Keratinocyte (primary cell): Measurements from ENCODE around the gene WDR49. TPM values are rescaled to one million over a fixed set of nuclear protein-coding genes. Genes with fewer than 3 reads are reported as not detected.

Experiments used
- DNase-seq: peaks from one replicate; pipeline ENCODE4 v3.0.0-alpha.2; 2011; ENCODE audit warnings: low read depth, missing footprints, low spot score
- FAIRE-seq: peaks from 2 replicates; lab custom pipeline; 2011; peaks lifted over from hg19 to GRCh38; lab: Jason Lieb, UNC
- H2AFZ ChIP-seq: 2 replicates; pipeline ENCODE4 v1.6.0; 2012; ENCODE audit warnings: low read length, control low read depth, inconsistent platforms; ENCODE audit not compliant: control insufficient read depth
- H3K27ac ChIP-seq: 2 replicates; pipeline ENCODE4 v1.5.1; 2011; ENCODE audit warnings: low read length; ENCODE audit not compliant: control insufficient read depth, insufficient read depth
- H3K27me3 ChIP-seq: 3 replicates; pipeline ENCODE4 v1.6.0; 2011; ENCODE audit warnings: low read length; ENCODE audit not compliant: control insufficient read depth, insufficient read depth; ENCODE audit errors: extremely low read depth
- H3K36me3 ChIP-seq, 2 experiments: 2 replicates in 1 of 2; 3 replicates in 1 of 2; pipeline ENCODE4 v1.5.1; 2011; ENCODE audit warnings: low read length in 2 of 2, mild to moderate bottlenecking in 1 of 2; ENCODE audit not compliant: control insufficient read depth in 2 of 2, insufficient read depth in 2 of 2; ENCODE audit errors: extremely low read depth in 1 of 2
- H3K4me1 ChIP-seq: 3 replicates; pipeline ENCODE4 v1.5.1; 2011; ENCODE audit warnings: low read length; ENCODE audit not compliant: control insufficient read depth, insufficient read depth; ENCODE audit errors: extremely low read depth
- H3K4me2 ChIP-seq: 3 replicates; pipeline ENCODE4 v1.6.0; 2011; ENCODE audit warnings: low read depth, low read length; ENCODE audit not compliant: control insufficient read depth, insufficient read depth; ENCODE audit errors: extremely low read depth
- H3K4me3 ChIP-seq, 3 experiments: fragments of 200-600 bp in 1 of 3; sonication (generic) in 1 of 3; 2 replicates in 2 of 3; 3 replicates in 1 of 3; pipeline ENCODE4 v1.5.1; 2011 to 2016; ENCODE audit warnings: low read length in 3 of 3, mild to moderate bottlenecking in 3 of 3, control low read depth in 2 of 3, inconsistent platforms in 1 of 3, low read depth in 1 of 3, mixed read lengths in 1 of 3, mixed run types in 1 of 3, moderate library complexity in 1 of 3; ENCODE audit not compliant: control insufficient read depth in 2 of 3, insufficient read depth in 2 of 3; ENCODE audit errors: extremely low read depth in 1 of 3
- H3K79me2 ChIP-seq: 2 replicates; pipeline ENCODE4 v1.6.0; 2012; ENCODE audit warnings: low read length; ENCODE audit not compliant: control insufficient read depth, insufficient read depth
- H3K9ac ChIP-seq: 3 replicates; pipeline ENCODE4 v1.6.0; 2011; ENCODE audit warnings: low read length; ENCODE audit not compliant: control insufficient read depth, insufficient read depth; ENCODE audit errors: extremely low read depth
- H3K9me1 ChIP-seq: 3 replicates; pipeline ENCODE4 v1.6.0; 2011; ENCODE audit warnings: low read length; ENCODE audit not compliant: control insufficient read depth, insufficient read depth; ENCODE audit errors: extremely low read depth
- H3K9me3 ChIP-seq: 2 replicates; pipeline ENCODE4 v1.5.1; 2012; ENCODE audit warnings: low read depth, low read length; ENCODE audit not compliant: control insufficient read depth
- H4K20me1 ChIP-seq: 3 replicates; pipeline ENCODE4 v1.6.0; 2011; ENCODE audit warnings: low read length; ENCODE audit not compliant: control insufficient read depth, insufficient read depth; ENCODE audit errors: extremely low read depth
- EZH2 ChIP-seq: IDR thresholded peaks from one replicate; pipeline ENCODE4 v1.6.1; 2012; ENCODE audit warnings: inconsistent platforms, mild to moderate bottlenecking, low read length, moderate library complexity
- dilution Hi-C: fragments of 300-500 bp; cut with MboI; formaldehyde crosslinking; loops from one replicate; pipeline ENCODE4 v1.7.0; 2020; ENCODE audit warnings: low sequenced_read_pairs; ENCODE audit not compliant: extremely low pct_ligation_motif_present
- polyA plus RNA-seq, 5 experiments: library from polyadenylated mRNA; depleted of rRNA in 3 of 5; stranded (reverse) in 3 of 5; stranded (forward) in 1 of 5; unstranded in 1 of 5; fragments of >200 nt; gene quantifications; 1 replicate in 1 of 5; 2 replicates in 3 of 5; 3 replicates in 1 of 5; pipeline versions ENCODE4 v1.2.1 to v1.2.3, GENCODE V29; 2011 to 2012; ENCODE audit warnings: missing spikeins in 2 of 5, low read depth in 1 of 5, low replicate concordance in 1 of 5
- TF ChIP-seq, protein P1 (sequence below), 3 experiments: IDR thresholded peaks in 1 of 3; conservative IDR thresholded peaks in 1 of 3; optimal IDR thresholded peaks in 1 of 3; 2 replicates in 2 of 3; 3 replicates in 1 of 3; pipeline versions ENCODE3 to v1.5.1; 2011; ENCODE audit warnings: low read length in 3 of 3, mild to moderate bottlenecking in 3 of 3, moderate library complexity in 2 of 3, control low read depth in 1 of 3, inconsistent platforms in 1 of 3; ENCODE audit not compliant: insufficient read depth in 2 of 3; ENCODE audit errors: extremely low read depth in 1 of 3

WDR49 gene
- polyA plus RNA-seq, 1 donor (not counting 4 experiments of a cell fraction or from before 2014, with no cell fraction given) = not detected

DNA sequence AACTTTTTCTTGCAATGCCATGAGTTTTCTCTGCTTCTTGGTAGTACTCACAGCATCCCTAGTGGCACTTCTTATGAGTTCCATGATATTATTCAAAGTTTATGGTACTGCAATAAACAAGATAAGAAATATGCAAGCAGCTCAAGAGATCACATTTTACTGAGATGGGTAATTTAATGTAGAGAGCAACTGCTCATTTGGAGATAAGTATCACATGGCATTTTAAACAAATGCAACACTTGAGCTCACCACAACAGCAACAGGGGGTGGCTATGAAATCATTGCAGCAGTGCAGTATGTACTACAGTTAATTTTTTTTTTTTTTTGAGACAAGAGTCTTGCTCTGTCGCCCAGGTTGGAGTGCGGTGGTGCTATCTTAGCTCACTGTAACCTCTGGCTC is 85.1 kb downstream of the WDR49 start:
- Histone ChIP-seq H3K9me1 (no peaks in the 10 kb centered on the region), H3K4me3 (no peak overlapping the region), H4K20me1 (no peaks in the 10 kb centered on the region), H3K9me3 (no peaks in the 10 kb centered on the region), H3K27me3 (no peaks in the 10 kb centered on the region), H3K79me2 (no peaks in the 10 kb centered on the region), H3K4me1 (no peaks in the 10 kb centered on the region), H2AFZ (no peak overlapping the region), H3K36me3 (no peaks in the 10 kb centered on the region), H3K9ac (no peak overlapping the region), H3K4me2 (no peak overlapping the region), H3K27ac (no peak overlapping the region)
- DNase-seq (no peak), FAIRE-seq (no peak)
- dilution Hi-C loops = no loop called here
- TF ChIP-seq EZH2 = no peak
- TF ChIP-seq, protein P1, sequence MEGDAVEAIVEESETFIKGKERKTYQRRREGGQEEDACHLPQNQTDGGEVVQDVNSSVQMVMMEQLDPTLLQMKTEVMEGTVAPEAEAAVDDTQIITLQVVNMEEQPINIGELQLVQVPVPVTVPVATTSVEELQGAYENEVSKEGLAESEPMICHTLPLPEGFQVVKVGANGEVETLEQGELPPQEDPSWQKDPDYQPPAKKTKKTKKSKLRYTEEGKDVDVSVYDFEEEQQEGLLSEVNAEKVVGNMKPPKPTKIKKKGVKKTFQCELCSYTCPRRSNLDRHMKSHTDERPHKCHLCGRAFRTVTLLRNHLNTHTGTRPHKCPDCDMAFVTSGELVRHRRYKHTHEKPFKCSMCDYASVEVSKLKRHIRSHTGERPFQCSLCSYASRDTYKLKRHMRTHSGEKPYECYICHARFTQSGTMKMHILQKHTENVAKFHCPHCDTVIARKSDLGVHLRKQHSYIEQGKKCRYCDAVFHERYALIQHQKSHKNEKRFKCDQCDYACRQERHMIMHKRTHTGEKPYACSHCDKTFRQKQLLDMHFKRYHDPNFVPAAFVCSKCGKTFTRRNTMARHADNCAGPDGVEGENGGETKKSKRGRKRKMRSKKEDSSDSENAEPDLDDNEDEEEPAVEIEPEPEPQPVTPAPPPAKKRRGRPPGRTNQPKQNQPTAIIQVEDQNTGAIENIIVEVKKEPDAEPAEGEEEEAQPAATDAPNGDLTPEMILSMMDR (optimal IDR thresholded peaks at IDR 0.05 in 1 of 3, IDR thresholded peaks at IDR 0.05 in 1 of 3, conservative IDR thresholded peaks at IDR 0.05 in 1 of 3; ENCODE audit: extremely low read depth in 1 of 3, insufficient read depth in 2 of 3, low read length in 3 of 3) = no peak

DNA sequence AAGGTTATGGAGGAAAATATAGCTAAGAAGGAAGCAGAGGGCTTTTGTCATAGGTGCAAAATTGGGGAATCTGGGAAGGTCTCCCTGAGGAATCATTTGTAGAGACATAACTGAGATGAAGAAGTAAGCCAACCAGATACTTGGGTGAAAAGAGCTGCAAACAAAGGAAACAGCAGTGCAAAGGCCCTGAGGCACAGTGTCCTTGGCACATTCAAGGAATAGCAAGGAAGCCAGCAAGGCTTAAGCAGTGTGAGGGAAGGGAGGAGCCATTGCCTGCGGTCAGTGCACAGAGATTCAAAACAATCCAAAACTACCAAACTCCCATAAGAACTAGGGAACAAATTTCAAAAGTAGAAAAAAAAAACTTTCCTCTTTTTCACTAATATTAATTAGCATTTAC is 88.3 kb downstream of the WDR49 start:
- Histone ChIP-seq H3K36me3 (no peaks in the 10 kb centered on the region), H4K20me1 (no peaks in the 10 kb centered on the region), H3K9ac (no peak overlapping the region), H3K9me3 (no peaks in the 10 kb centered on the region), H3K4me2 (no peak overlapping the region), H3K27ac (no peak overlapping the region), H3K4me3 (no peak overlapping the region), H3K79me2 (no peaks in the 10 kb centered on the region), H2AFZ (no peak overlapping the region), H3K27me3 (no peaks in the 10 kb centered on the region), H3K4me1 (no peaks in the 10 kb centered on the region), H3K9me1 (no peaks in the 10 kb centered on the region)
- dilution Hi-C loops = no loop called here
- FAIRE-seq = no peak
- TF ChIP-seq, protein P1 (optimal IDR thresholded peaks at IDR 0.05 in 1 of 3, IDR thresholded peaks at IDR 0.05 in 1 of 3, conservative IDR thresholded peaks at IDR 0.05 in 1 of 3; ENCODE audit: extremely low read depth in 1 of 3, insufficient read depth in 2 of 3, low read length in 3 of 3) = no peak
- no peak for TF ChIP-seq EZH2
- DNase-seq = no peak
